Activated B cell treated with CpG ODN at 0.5 μM for 24 hours (primary cell): ENCODE measurements around the gene GET4. TPM values are rescaled to one million over a fixed set of nuclear protein-coding genes. Genes with fewer than 3 reads are reported as not detected.
"Not testable (repeated sequence)": the region's sequence is repeated elsewhere in the genome, so short reads cannot be mapped to it uniquely, and the experiment has no call there.

Source experiments
- ATAC-seq: fragments of 200-7000 bp; cut with Tn5 transposase; one replicate; pipeline ENCODE4 v1.10.0; 2021; ENCODE audit warnings: low read depth, mild to moderate bottlenecking, moderate library complexity
- CTCF ChIA-PET: fragments of 350-600 bp; sonication (Branson Sonifier 250); formaldehyde crosslinking; loops from one replicate; lab custom pipeline; 2021; ENCODE audit warnings: antibody characterized with exemption; lab: Charles Lee
- POLR2A ChIA-PET: fragments of 350-600 bp; sonication (Branson Sonifier 250); formaldehyde crosslinking; loops from one replicate; lab custom pipeline; 2021; ENCODE audit warnings: antibody characterized with exemption; lab: Charles Lee
- DNase-seq: peaks from one replicate; pipeline ENCODE4 v3.0.0; 2022
- H3K27ac Mint-ChIP-seq: one replicate; pipeline ENCODE4 v1.8.0; 2020; ENCODE audit warnings: mixed read lengths
- H3K27me3 Mint-ChIP-seq: one replicate; pipeline ENCODE4 v1.8.0; 2021; ENCODE audit warnings: mixed read lengths
- H3K36me3 Mint-ChIP-seq: one replicate; pipeline ENCODE4 v1.8.0; 2021; ENCODE audit warnings: low read depth, mixed read lengths
- H3K4me1 Mint-ChIP-seq: one replicate; pipeline ENCODE4 v1.8.0; 2021; ENCODE audit warnings: mixed read lengths
- H3K4me3 Mint-ChIP-seq: one replicate; pipeline ENCODE4 v1.8.0; 2020; ENCODE audit warnings: mild to moderate bottlenecking, mixed read lengths
- H3K9me3 Mint-ChIP-seq: one replicate; pipeline ENCODE4 v1.8.0; 2020; ENCODE audit warnings: mixed read lengths
- intact Hi-C: fragments of 100-400 bp; cut with micrococcal nuclease; formaldehyde crosslinking; loops from one replicate; pipeline ENCODE4 v1.15.1; 2024
- total RNA-seq: library from RNA; stranded (reverse); gene quantifications from 2 replicates; pipeline ENCODE4 v1.2.3, GENCODE V29; 2022
- TF ChIP-seq, protein P1 (sequence below): fragments of 200-600 bp; IDR thresholded peaks from one replicate; pipeline ENCODE4 v1.8.0; 2022; ENCODE audit warnings: antibody characterized with exemption, mild to moderate bottlenecking

The GET4 gene
- total RNA-seq, 1 donor from 2014 or later, result 41.4 TPM

DNA sequence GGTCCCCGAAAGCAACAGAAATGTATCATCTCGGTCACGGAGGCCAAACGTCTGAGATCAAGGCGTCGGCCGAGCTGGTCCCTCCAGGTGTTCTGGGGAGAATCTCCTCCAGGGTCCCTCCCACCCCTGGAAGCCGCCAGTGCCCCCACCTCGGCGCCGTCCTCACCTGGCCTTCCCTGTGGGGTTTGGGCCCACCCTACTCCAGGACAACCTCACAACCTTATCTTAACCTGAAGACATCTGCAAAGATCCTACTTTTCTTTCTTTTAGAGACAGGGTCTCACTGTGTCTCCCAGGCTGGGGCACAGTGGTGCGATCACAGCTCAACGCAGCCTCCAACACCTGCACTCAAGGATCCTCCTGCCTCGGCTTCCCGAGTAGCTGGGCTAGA is 44.7 kb downstream of the GET4 start:
- ATAC-seq, result no peak
- TF ChIP-seq, protein P1, sequence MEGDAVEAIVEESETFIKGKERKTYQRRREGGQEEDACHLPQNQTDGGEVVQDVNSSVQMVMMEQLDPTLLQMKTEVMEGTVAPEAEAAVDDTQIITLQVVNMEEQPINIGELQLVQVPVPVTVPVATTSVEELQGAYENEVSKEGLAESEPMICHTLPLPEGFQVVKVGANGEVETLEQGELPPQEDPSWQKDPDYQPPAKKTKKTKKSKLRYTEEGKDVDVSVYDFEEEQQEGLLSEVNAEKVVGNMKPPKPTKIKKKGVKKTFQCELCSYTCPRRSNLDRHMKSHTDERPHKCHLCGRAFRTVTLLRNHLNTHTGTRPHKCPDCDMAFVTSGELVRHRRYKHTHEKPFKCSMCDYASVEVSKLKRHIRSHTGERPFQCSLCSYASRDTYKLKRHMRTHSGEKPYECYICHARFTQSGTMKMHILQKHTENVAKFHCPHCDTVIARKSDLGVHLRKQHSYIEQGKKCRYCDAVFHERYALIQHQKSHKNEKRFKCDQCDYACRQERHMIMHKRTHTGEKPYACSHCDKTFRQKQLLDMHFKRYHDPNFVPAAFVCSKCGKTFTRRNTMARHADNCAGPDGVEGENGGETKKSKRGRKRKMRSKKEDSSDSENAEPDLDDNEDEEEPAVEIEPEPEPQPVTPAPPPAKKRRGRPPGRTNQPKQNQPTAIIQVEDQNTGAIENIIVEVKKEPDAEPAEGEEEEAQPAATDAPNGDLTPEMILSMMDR, result no peak
- Mint-ChIP-seq H3K4me1 (peaks cover 37% of the 10 kb centered on the region), H3K36me3 (no peaks in the 10 kb centered on the region), H3K4me3 (no peak overlapping the region), H3K27ac (peak overlapping the region; percentile 30), H3K27me3 (no peaks in the 10 kb centered on the region), H3K9me3 (no peaks in the 10 kb centered on the region)
- intact Hi-C loops, result loop anchor here (5.0 kb wide), 2 partner anchors 221 to 241 kb away; partner anchors contain the start of gene ZFAND2A
- CTCF ChIA-PET, result no interaction called here
- POLR2A ChIA-PET, result interaction anchor here (2.9 kb wide), 1 partner anchor 53 kb away, joined by 28 read pairs; the partner anchor contains the start of gene COX19
- no peak for DNase-seq

DNA sequence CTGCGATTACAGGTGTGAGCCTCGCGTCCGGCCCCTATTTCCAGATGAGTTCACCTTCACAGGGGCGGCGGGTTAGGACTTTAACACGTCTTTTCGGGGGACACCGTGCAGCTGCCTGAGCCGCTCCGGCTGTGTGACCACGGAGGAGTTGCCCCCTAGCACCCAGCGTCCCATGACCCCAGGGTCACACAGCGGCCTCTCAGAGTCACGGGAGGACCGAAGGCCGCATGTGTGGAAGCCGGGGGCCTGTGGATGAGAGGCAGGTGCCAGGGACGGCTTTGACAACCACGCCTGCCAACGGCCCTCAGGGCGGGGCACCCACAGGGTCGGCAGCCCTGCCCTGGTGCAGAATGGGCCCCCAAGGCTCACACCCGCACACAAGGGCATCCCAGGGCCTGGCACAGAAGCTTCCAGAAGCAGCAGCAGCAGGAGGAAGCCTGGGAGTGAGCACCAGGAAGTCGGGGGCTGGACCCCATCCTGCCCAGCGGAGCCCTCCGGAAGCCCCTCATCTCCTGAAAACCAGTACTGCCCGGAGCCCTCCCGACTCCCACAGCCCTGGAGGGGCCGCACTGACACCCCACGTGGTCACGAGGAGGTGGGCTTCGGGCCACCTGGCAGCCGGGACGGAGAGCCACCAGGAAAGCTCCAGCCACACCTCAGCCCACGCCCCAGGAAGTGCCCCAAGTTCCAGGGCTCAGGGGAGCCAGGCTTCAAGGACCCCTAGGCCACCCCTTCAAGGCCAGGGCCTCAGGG is 45.4 kb downstream of the GET4 start:
- TF ChIP-seq, protein P1, result no peak
- ChIA-PET POLR2A (interaction anchor here (2.9 kb wide), 1 partner anchor 53 kb away, joined by 28 read pairs; the partner anchor contains the start of gene COX19), CTCF (no interaction called here)
- Mint-ChIP-seq H3K4me1 (peaks cover 37% of the 10 kb centered on the region), H3K36me3 (no peaks in the 10 kb centered on the region), H3K4me3 (no peak overlapping the region), H3K9me3 (no peaks in the 10 kb centered on the region), H3K27me3 (no peaks in the 10 kb centered on the region), H3K27ac (no peak overlapping the region)
- ATAC-seq (no peak), DNase-seq (peak; percentile 18)
- intact Hi-C loops, result loop anchor here (2.0 to 5.0 kb wide), 4 partner anchors 141 to 241 kb away; partner anchors contain the start of genes DNAAF5, PRKAR1B and ZFAND2A

GRCh38 chr7:922334-923107 is 46.2 kb downstream of the GET4 start:
- Mint-ChIP-seq H3K9me3 (no peaks in the 10 kb centered on the region), H3K27ac (peak overlapping the region; percentile 84), H3K27me3 (no peaks in the 10 kb centered on the region), H3K4me3 (peak overlapping the region; percentile 77), H3K4me1 (peaks cover 37% of the 10 kb centered on the region), H3K36me3 (no peaks in the 10 kb centered on the region)
- DNase-seq (no peak), ATAC-seq (no peak)
- CTCF ChIA-PET, result interaction anchor here (1.0 to 1.3 kb wide), 3 partner anchors 12 to 71 kb away, joined by 3 to 6 read pairs (median 4); no protein-coding TSS in a partner anchor
- POLR2A ChIA-PET, result interaction anchor here (0.5 to 2.9 kb wide), 10 partner anchors 9 to 110 kb away, joined by 3 to 28 read pairs (median 4); partner anchors contain the start of gene COX19
- TF ChIP-seq, protein P1, result no peak
- intact Hi-C loops, result loop anchor here (1.0 to 5.0 kb wide), 10 partner anchors 12 to 240 kb away; partner anchors contain the start of genes COX19, DNAAF5, GET4 and PRKAR1B

DNA sequence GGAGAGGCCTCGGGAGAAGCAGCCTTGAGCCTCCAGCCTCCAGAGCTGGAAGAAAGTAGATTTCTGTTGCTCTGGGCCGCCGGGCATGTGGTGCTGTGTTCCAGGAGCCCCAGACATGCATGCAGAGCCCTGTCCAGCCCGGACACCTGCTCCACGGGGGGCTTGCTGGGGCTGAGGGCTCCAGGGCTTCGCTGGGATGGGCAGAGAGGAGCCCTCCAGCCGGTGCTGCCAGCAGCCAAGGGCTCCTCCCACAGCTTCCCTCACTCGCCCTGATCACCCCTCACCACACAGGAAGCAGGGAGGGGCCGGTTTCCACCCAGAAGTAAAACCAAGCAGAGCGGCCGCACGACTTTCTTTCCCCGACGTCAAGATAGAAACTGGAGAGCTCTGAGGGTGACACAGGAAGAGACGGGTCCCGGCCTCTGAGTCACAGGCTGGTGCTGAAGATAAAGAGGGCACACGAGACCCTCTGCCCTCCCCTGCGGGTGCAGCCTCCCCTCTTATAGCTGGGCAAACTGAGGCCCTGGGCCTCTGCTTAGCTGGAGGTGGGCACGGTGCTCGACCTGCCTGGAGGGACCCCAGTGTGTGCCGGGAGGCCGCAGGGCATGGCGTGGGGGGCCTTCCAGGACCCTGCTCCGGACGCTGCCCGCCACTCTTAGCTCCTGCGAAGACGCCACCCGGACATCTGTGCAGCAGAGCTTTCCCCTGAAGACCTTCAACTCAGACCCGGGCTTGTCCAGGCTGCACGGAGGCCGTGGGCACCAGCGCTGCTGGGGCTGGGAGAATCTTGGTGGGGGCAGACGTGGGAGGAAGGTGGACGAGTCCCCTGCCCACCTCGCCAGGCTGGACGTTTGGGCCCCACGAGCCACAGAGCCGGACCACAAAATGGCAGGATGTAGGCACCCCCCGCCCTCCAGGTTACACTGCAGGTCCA is 47.0 kb downstream of the GET4 start:
- intact Hi-C loops, result loop anchor here (1.0 to 5.0 kb wide), 10 partner anchors 13 to 239 kb away; partner anchors contain the start of genes COX19, DNAAF5, GET4 and PRKAR1B
- Mint-ChIP-seq H3K27ac (peak overlapping the region; percentile 84), H3K36me3 (no peaks in the 10 kb centered on the region), H3K9me3 (no peaks in the 10 kb centered on the region), H3K27me3 (no peaks in the 10 kb centered on the region), H3K4me1 (peaks cover 42% of the 10 kb centered on the region), H3K4me3 (peak overlapping the region; percentile 77)
- CTCF ChIA-PET, result interaction anchor here (1.0 to 1.3 kb wide), 3 partner anchors 13 to 70 kb away, joined by 3 to 6 read pairs (median 4); no protein-coding TSS in a partner anchor
- TF ChIP-seq, protein P1, result no peak
- POLR2A ChIA-PET, result interaction anchor here (0.5 to 2.9 kb wide), 11 partner anchors 8 to 111 kb away, joined by 3 to 28 read pairs (median 4); partner anchors contain the start of gene COX19
- DNase-seq, result peak; percentile 72
- ATAC-seq, result peak; percentile 85

DNA sequence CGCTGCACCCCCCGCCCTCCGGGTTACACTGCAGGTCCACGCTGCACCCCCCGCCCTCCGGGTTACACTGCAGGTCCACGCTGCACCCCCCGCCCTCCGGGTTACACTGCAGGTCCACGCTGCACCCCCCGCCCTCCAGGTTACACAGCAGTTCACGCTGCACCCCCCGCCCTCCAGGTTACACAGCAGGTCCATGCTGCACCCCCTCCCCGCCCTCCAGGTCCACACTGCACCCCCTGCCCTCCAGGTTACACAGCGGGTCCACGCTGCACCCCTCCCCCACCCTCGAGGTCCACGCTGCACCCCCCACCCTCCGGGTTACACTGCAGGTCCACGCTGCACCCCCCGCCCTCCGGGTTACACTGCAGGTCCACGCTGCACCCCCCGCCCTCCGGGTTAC is 47.7 kb downstream of the GET4 start:
- not testable (repeated sequence) for H3K36me3 Mint-ChIP-seq
- POLR2A ChIA-PET, result interaction anchor here (1.0 to 2.9 kb wide), 6 partner anchors 11 to 51 kb away, joined by 4 to 28 read pairs (median 8); partner anchors contain the start of gene COX19

More for the DNA sequence above, 47.7 kb downstream of the GET4 start:
- not testable (repeated sequence) for H3K27me3 Mint-ChIP-seq, H3K27ac Mint-ChIP-seq, DNase-seq, ATAC-seq, H3K9me3 Mint-ChIP-seq, H3K4me3 Mint-ChIP-seq
- peaks cover 48% of the 10 kb centered on the region for H3K4me1 Mint-ChIP-seq
- intact Hi-C loops, result loop anchor here (5.0 kb wide), 2 partner anchors 218 to 238 kb away; partner anchors contain the start of gene ZFAND2A
- CTCF ChIA-PET, result interaction anchor here (1.3 kb wide), 2 partner anchors 14 to 30 kb away, joined by 4 to 6 read pairs; no protein-coding TSS in a partner anchor
